Epithelial cell of prostate (primary cell): ENCODE data around the gene WAC.
"Not testable (repeated sequence)": the region's sequence is repeated elsewhere in the genome, so short reads cannot be mapped to it uniquely, and the experiment has no call there.

Source experiments
- DNase-seq: peaks from one replicate; pipeline ENCODE4 v3.0.0-alpha.2; 2011; ENCODE audit warnings: low read depth, low spot score
- H3K27ac ChIP-seq: fragments of 450-650 bp; 2 replicates; pipeline ENCODE4 v1.5.1; 2017; ENCODE audit warnings: mild to moderate bottlenecking

WAC gene

DNA sequence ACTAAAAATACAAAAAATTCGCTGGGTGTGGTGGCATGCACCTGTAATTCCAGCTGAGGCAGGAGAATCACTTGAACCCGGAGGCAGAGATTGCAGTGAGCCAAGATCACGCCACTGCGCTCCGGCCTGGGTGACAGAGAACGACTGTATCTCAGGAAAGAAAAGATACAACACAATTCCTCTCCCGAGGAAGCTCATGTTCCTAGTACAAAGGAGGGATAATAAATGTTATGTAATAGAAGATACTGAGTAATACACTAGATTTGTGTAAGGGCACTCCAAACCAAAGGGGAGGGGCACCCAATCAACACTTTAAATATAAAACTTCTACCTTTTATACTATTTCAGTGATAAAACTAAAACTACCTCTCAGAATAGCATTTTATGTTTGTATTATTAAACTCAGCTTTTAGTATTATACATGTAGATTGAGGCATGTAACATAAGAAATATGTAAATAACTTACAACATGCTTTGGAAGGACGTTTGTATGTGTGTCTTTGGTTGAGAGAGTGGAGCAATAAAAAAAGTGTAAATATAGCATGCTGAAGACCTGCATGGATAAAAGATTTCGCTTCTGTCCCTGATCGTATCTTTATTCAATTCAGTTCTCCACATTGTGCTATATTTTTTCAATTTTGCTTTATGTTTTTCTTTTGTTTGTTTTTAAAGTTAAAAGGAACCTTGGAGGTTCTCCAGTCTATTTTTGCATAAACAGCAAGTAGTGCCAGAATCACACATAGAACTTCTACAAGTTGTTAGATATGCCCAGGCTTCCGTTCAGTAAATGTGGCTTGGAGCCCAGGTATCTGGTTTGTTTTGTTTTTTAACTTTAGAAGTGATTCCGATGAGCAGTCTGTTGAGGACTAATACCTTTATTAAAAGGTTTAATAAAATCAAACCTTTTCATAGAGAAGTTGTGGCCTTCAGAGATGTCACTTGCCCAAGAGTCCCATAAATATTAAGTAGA lies 71.9 kb downstream of the WAC start:
- no peak overlapping the region for H3K27ac ChIP-seq
- DNase-seq = no peak

DNA sequence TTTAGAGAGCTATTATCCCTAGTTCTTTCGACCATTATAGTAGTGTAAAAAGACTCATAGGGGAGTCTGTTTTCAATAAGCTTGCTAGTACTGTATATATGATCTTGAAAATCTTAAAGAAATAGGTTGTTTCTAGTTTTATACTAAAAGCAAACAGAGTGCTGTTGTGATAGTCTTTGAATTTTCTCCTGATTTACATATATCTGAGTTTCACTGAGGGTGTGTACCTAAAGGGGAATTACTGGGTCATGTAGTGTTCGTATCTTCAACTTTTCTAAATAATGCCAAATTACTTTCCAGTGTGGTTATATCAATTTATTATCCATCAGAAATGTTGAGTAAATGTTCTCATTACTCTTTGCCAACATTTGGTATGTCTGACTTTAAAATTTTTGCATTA lies 73.7 kb downstream of the WAC start:
- DNase-seq = no peak
- no peak overlapping the region for H3K27ac ChIP-seq

DNA sequence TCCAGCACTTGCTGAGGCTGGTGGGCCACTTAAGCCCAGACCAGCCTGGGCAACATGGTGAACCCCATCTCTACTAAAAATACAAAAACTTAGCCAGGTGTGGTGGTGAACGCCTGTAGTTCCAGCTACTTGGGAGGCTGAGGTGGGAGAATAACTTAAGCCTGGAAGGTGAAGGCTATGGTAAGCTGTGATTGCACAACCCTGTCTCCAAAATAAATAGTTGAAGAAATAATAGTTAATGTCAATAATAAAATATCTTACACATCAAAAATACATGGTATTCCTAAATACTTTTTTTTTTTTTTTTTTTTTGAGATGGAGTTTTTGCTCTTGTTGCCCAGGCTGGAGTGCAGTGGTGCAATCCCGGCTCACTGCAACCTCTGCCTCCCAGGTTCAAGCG lies 76.7 kb downstream of the WAC start:
- not testable (repeated sequence) for DNase-seq, H3K27ac ChIP-seq

DNA sequence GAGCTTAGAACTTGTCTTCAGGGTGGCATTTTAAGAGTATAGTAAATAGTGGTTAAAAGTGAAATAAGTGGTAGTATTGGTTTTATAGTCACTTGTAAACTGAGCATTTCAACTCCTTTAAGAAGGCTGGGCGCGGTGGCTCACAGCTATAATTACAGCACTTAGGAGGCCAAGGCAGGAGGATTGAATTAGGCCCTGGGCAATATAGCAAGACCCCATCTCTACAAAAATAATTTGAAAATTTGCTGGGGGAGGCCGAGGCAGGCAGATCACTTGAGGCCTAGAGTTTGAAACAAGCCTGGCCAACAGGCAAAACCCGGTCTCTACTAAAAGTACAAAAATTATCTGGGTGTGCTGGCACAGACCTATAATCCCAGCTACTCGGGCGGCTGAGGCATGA lies 80.0 kb downstream of the WAC start:
- DNase-seq = no peak
- H3K27ac ChIP-seq = no peak overlapping the region

DNA sequence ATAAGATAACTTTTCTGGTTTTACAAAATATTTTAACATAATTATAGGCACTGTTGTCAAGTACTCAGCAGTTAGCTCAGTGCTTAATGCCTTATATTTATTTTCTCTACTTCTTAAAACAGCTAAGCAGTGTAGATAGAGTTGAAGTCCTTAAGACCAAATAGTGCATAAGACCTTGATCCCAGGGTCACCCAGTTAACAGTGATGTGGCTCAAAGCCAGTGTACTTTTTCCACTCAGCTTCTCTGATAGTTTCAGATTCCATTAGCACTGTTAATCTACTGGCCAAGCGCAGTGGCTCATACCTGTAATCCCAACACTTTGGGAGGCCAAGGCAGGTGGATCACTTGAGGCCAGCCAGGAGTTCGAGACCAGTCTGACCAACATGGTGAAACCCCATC lies 83.6 kb downstream of the WAC start:
- no peak overlapping the region for H3K27ac ChIP-seq
- no peak for DNase-seq

DNA sequence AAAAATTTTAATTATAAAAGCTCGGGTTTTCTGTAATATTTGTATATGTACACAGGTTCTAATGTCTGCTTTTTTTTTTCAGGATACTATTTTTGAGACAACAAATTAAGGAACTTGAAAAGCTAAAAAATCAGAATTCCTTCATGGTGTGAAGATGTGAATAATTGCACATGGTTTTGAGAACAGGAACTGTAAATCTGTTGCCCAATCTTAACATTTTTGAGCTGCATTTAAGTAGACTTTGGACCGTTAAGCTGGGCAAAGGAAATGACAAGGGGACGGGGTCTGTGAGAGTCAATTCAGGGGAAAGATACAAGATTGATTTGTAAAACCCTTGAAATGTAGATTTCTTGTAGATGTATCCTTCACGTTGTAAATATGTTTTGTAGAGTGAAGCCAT lies 86.5 kb downstream of the WAC start:
- no peak for DNase-seq
- H3K27ac ChIP-seq = no peak overlapping the region

DNA sequence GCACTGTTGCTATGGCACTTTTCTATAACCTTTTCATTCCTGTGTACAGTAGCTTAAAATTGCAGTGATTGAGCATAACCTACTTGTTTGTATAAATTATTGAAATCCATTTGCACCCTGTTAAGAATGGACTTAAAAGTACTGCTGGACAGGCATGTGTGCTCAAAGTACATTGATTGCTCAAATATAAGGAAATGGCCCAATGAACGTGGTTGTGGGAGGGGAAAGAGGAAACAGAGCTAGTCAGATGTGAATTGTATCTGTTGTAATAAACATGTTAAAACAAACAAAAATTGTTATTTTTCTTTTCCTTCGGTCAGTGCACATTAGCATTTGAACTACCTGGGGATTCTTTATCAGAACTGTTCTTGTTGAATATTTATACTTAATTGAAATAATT lies 87.3 kb downstream of the WAC start:
- DNase-seq = no peak
- no peak overlapping the region for H3K27ac ChIP-seq

DNA sequence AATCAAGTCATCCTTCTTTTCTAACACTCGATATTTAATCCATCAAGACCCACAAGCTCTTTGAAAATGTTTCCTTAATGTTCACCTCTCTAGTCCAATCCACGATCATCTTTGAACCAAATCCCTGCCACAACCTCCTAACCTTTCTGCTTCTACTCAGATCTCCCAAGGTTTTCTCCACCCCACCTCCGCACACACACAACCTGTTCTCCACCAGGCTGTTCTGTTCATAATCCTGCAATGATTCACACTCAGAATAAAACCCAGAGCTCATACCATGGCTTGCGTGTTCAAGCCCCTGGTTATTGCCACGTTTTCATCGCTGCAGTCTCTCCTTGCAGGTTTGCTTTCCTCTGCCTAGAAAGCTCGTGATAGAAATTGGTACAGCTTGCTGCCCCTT lies 90.6 kb downstream of the WAC start:
- no peak overlapping the region for H3K27ac ChIP-seq
- DNase-seq = no peak

DNA sequence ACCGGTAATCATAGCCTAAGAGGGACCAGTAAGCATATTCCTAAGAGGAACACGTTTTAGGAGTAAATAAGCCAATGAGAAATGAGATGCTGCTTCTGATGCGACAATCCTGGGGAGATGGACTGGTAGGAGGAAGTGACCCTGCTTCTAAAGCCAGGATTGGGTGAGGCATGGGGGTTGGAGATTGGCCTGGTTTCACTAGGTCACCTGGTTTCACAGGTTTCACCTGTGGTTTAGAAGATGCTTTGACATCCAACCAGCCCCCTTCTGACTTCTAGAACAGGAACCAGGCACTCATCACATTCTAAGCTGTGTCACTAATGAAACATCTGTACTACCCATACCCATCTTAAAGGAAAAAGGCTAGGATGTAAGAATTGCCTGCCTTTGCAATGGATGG lies 91.4 kb downstream of the WAC start:
- no peak for DNase-seq
- no peak overlapping the region for H3K27ac ChIP-seq

DNA sequence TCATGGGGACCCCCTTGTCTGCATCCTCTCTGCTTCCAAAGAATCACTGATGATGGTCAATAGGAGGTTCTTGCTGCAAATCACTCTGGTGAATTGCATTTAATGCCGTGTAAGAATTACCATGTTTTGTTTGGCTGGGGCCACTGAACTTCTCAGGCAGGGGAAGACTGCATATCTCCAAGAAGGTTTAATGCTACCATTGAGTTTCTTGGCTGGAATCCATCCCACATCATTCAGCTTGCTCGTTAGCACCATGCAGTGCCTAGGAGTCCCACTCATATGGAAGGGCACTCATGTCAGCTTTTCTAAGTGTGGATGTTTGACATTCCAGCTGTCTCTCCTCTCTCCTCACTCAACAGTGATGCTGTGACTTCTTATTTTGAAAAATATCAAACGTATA lies 94.2 kb downstream of the WAC start:
- no peak overlapping the region for H3K27ac ChIP-seq
- DNase-seq = no peak

DNA sequence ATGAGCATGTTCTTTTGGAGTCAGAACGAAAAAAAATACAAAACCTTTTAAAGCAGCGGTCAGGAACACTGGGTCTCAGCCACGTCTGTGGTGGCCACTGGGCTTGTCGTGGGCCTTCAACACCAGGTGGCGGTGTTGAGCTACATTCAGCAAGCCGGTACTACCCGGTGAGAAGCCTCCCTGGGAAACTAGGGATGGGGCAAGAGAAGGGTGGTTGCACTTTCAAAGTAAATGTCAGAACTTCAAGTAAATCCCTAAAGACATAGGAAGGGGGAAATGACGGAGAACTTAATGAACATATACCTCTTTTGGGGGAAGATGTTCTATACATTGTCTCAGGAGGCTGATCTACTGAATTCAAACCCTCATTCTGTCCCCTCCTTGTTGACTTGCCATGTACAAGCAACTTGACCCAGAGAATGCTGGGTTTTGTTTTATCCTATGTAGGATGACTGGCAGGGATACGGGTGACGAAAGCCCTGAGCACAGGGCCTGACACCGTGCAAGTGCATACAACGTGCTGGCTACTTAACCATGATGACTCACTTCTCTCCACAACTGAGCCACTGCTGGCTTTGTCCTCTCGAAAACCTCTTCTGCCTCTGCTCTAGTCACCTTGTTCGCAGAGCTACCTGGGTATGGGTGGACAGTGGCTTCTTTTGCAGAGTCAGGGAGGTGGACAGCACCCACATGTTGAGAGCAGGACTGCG lies 95.4 kb downstream of the WAC start:
- DNase-seq = peak; percentile 60
- H3K27ac ChIP-seq = peak overlapping the region; percentile 28

DNA sequence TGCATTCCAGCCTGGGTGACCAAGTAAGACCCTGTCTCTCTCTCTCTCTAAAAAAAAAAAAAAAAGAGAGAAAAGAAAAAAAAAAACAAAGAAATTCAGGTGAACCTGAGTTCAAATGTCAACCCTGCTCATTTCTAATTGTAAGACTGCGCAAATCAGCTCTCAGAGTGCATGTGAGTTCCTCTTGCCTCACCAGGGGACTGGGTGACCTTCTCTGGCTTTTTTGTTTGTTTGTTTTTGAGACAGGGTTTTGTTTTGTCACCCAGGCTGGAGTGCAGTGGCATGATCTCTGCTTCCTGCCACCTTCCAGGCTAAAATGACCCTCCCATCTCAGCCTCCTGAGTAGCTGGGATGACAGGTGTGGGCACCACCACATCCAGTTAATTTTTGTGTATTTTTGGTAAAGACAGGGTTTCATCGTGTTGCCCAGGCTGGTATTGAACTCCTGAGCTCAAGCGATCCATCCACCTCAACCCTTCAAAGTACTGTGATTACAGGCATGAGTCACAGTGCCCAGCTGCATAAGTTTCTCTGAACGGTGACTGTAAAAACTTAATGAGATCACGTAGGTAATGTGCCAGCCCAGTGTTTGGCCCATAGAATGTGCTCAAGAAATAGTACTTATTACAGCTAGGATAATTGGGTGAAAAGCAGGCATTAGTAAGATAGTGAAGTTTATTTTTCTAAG lies 99.1 kb downstream of the WAC start:
- peak; percentile 8 for DNase-seq
- no peak overlapping the region for H3K27ac ChIP-seq

DNA sequence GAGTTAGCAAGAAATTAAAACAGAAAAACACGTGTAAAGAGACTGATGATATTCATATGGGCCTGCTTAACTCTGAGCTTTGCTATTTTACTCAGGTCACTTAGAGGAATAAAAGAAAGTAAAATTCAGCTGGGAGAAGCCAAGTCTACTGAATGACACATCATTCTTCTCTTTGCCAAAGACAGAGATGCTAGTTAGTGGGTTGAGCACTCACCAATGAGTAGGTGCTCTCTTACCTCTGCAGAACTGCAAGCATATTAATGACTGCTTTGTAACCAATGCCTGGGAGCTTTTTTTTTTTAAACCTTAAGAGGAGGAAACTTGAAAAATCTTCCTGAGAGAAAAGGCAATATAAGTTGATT lies 99.6 kb downstream of the WAC start:
- DNase-seq = no peak

DNA sequence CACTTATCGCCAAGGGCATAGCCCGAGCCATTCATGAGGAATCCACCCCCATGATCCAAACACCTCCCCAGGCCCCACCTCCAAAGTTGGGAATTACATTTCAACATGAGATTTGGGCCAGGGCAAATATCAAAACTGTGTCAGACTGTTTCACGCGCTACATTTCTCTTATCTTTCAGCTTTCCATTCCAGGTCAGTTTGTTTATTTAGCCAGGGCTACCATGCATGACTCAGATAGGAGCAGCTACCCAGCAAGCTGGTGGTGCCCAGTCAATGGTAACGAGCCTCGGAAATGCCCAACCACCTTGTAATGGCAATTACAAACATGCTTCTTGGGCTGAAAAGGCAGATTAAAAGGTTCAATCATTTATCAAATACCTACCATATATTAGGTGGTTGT lies 100.8 kb downstream of the WAC start:
- H3K27ac ChIP-seq = no peak overlapping the region
- no peak for DNase-seq

More for the DNA sequence above, 99.6 kb downstream of the WAC start:
- H3K27ac ChIP-seq = no peak overlapping the region

DNA sequence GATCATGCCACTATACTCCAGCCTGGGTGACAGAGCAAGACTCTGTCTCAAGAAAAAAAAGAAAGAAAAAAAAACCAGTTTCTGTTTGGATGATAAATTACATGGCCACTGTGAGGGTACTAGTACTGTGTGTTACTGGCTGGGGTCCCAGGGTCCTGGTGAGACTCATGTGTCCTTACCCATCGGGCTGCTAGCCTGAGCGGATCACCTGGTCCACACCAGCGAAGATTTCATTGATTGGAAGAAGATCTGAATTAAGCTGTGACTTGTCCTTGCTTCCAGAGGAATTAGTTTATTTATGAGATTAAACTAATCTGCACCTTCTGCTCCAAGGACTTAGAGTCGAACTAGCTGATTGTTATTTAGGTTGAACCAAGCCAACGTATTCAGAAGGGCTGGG lies 104.4 kb downstream of the WAC start:
- DNase-seq = no peak
- no peak overlapping the region for H3K27ac ChIP-seq

DNA sequence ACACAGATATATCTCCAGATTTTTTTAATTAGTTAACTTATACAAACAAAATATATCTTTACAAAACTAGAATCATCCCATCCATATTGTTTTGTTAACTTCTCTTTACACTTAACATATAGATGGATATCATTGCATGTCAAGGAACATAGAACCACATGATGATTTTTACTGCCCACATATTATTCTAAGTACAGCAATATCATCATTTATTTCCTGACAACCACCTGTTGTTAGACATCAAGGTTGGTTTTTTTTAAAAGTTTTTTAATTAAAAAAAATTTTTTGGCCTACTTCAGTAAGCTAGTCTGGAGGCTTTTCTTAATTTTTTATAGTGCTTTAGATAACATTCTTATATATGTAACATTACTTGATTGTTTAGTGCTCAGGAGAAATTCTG lies 105.5 kb downstream of the WAC start:
- DNase-seq = no peak
- H3K27ac ChIP-seq = no peak overlapping the region

DNA sequence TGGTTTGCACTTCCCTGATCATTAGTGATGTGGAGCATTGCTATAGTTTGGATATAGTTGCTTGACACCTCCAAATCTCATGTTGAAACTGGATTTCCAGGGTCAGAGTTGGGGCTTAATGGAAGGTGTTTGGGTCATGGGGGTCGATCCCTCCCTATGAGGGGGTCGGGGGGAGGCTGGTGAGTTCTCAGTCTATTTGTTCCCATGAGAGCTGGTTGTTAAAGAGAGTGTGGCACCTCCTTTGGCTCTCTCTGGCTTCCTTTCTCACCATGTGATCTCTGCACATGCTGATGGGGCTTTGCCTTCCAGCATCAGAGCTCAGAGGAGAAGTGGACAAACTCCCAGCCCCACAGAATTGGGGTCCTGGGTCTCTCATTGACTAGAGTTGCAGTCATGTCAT lies 107.6 kb downstream of the WAC start:
- no peak for DNase-seq
- H3K27ac ChIP-seq = no peak overlapping the region

DNA sequence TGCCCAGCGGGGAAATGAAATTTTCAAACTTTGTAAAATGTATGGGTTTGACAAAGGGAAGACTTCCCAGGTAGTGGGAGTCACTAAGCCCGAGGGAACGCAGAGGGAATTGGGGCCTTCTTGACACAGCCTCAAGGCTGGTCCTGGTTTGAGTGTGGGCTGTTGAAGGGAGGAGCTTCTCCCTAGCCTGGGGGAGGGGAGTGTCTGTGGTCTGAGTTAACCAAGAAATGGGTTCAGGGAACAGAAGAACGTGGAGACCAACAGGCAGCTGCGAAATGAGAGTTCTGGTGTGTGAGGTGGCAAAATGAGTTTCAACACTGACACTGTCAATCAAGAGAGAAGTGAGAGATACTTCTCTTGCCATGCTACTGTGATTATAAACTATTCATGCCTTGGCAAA lies 111.7 kb downstream of the WAC start:
- no peak for DNase-seq

DNA sequence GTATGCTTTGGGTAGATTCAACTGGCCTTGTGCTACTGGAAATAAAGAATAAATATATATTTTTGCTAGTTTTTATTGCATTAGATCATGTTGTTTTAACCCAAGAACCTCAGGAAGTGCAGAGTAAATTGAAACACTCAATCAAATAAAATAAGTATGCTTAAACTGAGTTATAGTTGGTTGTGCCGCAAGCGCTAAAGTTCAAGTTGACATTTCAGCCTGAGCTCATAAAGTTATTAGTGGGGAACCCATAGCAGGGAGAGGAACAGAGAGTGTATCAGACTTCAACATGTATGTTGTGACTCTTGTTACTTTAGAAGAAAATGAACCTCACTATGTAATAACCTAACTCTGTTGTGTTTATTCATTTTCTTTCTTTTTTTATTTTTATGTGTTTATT lies 119.2 kb downstream of the WAC start:
- no peak for DNase-seq
- H3K27ac ChIP-seq = no peak overlapping the region

More for the DNA sequence above, 111.7 kb downstream of the WAC start:
- H3K27ac ChIP-seq = no peak overlapping the region

DNA sequence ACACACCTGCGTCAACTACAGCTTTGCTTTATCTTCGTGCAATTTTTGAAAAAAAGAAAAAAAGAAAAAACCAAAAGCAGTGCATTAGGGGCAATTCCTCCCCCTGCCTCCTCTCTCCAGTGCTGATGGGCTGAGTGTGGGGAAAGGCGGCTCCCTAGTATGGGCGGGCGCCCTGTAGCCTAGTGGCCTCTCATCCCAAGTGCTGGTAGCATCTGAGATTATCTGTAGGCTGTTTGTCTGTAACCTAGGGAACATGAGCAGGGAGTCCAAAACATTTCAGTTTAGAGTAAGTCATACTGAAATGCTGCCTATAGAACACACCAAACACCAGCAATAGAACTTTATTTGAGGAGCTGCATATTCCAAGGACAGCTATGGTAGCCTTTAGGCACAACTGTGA lies 119.8 kb downstream of the WAC start:
- DNase-seq = no peak
- no peak overlapping the region for H3K27ac ChIP-seq

DNA sequence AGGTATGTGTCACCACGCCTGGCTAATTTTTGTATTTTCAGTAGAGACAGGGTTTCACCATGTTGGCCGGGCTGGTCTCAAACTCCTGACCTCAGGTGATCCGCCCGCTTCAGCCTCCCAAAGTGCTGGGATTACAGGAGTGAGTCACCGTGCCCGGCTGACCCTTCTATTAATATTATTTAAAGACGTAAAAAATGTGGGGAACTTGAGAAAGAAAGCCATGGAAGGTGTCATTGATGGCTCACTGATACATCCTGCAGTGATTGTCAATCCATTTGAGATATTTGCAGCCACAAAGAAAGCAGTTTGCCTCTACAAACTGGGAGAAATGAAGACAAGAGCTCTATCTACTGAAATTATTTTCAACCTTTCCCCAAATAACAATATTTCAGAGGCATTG lies 125.9 kb downstream of the WAC start:
- not testable (repeated sequence) for DNase-seq, H3K27ac ChIP-seq
